ENCODE data around the gene GALNT9. TPM values are rescaled to one million over a fixed set of nuclear protein-coding genes. Genes with fewer than 3 reads are reported as not detected.

The GALNT9 gene
- total RNA-seq, 4 donors from 2014 or later, result 0.13 TPM; not detected in 3

- no peak overlapping the region for H3K4me3 ChIP-seq (ENCODE audit: low read depth, poor library complexity, severe bottlenecking)
- WGBS, 2 donors, result 49 to 56% methylated on average over 36 to 40 of the region's 41 CpGs
- intact Hi-C loops (cut with DNase I; ENCODE audit: low total_unique reads), result no loop called here
- no peak for DNase-seq (ENCODE audit: low spot score in 2 of 2)
- TF ChIP-seq, protein P1, sequence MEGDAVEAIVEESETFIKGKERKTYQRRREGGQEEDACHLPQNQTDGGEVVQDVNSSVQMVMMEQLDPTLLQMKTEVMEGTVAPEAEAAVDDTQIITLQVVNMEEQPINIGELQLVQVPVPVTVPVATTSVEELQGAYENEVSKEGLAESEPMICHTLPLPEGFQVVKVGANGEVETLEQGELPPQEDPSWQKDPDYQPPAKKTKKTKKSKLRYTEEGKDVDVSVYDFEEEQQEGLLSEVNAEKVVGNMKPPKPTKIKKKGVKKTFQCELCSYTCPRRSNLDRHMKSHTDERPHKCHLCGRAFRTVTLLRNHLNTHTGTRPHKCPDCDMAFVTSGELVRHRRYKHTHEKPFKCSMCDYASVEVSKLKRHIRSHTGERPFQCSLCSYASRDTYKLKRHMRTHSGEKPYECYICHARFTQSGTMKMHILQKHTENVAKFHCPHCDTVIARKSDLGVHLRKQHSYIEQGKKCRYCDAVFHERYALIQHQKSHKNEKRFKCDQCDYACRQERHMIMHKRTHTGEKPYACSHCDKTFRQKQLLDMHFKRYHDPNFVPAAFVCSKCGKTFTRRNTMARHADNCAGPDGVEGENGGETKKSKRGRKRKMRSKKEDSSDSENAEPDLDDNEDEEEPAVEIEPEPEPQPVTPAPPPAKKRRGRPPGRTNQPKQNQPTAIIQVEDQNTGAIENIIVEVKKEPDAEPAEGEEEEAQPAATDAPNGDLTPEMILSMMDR (IDR thresholded peaks at IDR 0.05), result no peak
- no peak for TF ChIP-seq POLR2A (IDR thresholded peaks at IDR 0.05)
Observed at GRCh38 chr12:132270969-132271754, 58.2 kb downstream of the GALNT9 start.

DNA sequence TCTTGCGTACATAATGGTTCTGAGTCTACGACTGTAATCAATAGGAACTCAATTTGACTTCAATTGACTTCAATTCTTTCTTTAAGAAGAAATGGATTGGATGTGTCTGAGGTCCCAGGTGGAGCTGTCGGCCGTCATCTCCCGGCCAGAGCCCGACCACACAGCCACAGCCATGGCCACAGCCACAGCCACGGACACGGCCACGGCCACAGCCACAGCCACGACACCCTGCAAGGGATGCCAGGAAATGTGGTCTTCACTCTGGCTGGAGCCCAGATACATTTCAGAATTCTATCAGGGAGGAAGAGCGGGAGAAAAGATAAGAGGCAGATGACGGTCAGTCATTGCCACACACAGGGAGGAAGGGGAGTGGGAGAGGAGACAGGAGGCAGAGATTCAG is 58.9 kb downstream of the GALNT9 start:
- intact Hi-C loops (cut with DNase I; ENCODE audit: low total_unique reads), result no loop called here
- H3K4me3 ChIP-seq (ENCODE audit: low read depth, poor library complexity, severe bottlenecking), result no peak overlapping the region
- no peak for TF ChIP-seq POLR2A (IDR thresholded peaks at IDR 0.05)
- TF ChIP-seq, protein P1 (IDR thresholded peaks at IDR 0.05), result no peak
- 83 to 86% methylated on average over 12 of the region's 12 CpGs for WGBS, 2 donors
- no peak for DNase-seq (ENCODE audit: low spot score in 2 of 2)

DNA sequence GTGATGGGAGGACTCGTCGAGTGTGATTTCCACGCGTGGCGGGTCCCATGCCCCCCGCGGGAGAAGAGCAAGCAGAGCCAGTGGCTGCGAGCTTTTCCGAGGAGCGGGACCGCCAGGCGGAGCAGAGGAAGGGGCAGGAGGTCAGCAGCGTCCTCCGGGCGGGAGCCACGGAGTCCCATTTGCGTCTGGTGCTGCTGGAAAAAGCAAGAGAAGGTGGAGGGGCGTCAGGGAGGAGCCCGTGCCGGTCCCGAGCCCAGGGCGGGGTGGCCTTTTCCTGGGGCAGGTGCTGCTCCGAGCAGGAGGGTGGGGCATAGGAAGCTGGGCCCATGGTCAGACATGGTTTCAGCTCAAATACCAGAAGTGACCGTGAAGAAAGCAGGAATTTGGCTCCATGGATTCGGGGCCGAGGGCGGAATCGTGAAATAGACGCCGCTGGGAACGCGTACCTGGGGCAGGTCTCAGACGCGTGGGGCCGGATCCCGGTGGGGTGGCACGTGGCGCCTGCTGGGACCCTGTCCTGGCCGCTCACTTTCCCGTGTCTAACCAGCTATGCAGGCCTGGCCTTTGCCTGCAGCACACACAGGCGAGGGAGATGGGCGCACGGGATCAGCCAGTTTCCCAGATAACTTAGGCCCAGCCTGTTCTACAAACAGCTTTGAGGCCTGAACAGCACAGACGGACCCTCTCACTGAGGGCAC is 60.0 kb downstream of the GALNT9 start:
- DNase-seq (ENCODE audit: low spot score in 2 of 2), result no peak
- WGBS, 2 donors, result 81 to 84% methylated on average over 41 to 44 of the region's 44 CpGs
- intact Hi-C loops (cut with DNase I; ENCODE audit: low total_unique reads), result no loop called here

DNA sequence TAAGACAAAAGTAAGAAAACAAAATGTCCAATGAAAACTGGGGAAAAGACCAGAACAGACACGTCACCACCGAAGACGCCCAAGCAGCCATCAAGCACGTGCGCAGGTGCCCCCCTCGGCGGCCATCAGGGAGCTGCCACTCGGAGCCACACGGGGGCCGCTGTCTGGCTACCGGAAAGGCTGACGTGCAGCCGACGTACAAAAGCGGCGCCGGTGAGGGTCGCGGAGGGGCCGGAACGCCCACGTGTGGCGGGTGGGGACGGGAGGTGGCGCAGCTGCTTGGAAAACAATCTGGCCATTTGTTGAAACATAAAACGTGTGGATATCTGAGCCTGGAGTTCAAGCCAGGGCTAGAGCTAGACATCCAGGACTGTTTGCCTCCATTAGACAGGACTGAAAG is 60.7 kb downstream of the GALNT9 start:
- WGBS, 2 donors, result 79 to 81% methylated on average over 26 of the region's 26 CpGs
- TF ChIP-seq, protein P1 (IDR thresholded peaks at IDR 0.05), result no peak
- no peak for TF ChIP-seq POLR2A (IDR thresholded peaks at IDR 0.05)
- intact Hi-C loops (cut with DNase I; ENCODE audit: low total_unique reads), result no loop called here
- no peak overlapping the region for H3K4me3 ChIP-seq (ENCODE audit: low read depth, poor library complexity, severe bottlenecking)
- DNase-seq (ENCODE audit: low spot score in 2 of 2), result no peak

More for the DNA sequence above, 60.0 kb downstream of the GALNT9 start:
- H3K4me3 ChIP-seq (ENCODE audit: low read depth, poor library complexity, severe bottlenecking), result no peak overlapping the region
- TF ChIP-seq, protein P1 (IDR thresholded peaks at IDR 0.05), result no peak
- no peak for TF ChIP-seq POLR2A (IDR thresholded peaks at IDR 0.05)

GRCh38 chr12:132267873-132268272 is 61.5 kb downstream of the GALNT9 start:
- intact Hi-C loops (cut with DNase I; ENCODE audit: low total_unique reads), result no loop called here
- 96% methylated on average over 10 of the region's 10 CpGs for WGBS, 2 donors

More at GRCh38 chr12:132267873-132268272, 61.5 kb downstream of the GALNT9 start:
- no peak overlapping the region for H3K4me3 ChIP-seq (ENCODE audit: low read depth, poor library complexity, severe bottlenecking)
- TF ChIP-seq POLR2A (IDR thresholded peaks at IDR 0.05), result no peak
- TF ChIP-seq, protein P1 (IDR thresholded peaks at IDR 0.05), result no peak
- DNase-seq (ENCODE audit: low spot score in 2 of 2), result no peak

Measured in lower leg skin (tissue), 4 donors.